ENCODE data around the gene HSPB6.
"Not testable (repeated sequence)": the region's sequence is repeated elsewhere in the genome, so short reads cannot be mapped to it uniquely, and the experiment has no call there.

Gene HSPB6

GRCh38 chr19:35729021-35729420, 27.8 kb downstream of the HSPB6 start:
- no peak for DNase-seq

GRCh38 chr19:35727956-35728706, 28.7 kb downstream of the HSPB6 start:
- no peak for DNase-seq

DNA sequence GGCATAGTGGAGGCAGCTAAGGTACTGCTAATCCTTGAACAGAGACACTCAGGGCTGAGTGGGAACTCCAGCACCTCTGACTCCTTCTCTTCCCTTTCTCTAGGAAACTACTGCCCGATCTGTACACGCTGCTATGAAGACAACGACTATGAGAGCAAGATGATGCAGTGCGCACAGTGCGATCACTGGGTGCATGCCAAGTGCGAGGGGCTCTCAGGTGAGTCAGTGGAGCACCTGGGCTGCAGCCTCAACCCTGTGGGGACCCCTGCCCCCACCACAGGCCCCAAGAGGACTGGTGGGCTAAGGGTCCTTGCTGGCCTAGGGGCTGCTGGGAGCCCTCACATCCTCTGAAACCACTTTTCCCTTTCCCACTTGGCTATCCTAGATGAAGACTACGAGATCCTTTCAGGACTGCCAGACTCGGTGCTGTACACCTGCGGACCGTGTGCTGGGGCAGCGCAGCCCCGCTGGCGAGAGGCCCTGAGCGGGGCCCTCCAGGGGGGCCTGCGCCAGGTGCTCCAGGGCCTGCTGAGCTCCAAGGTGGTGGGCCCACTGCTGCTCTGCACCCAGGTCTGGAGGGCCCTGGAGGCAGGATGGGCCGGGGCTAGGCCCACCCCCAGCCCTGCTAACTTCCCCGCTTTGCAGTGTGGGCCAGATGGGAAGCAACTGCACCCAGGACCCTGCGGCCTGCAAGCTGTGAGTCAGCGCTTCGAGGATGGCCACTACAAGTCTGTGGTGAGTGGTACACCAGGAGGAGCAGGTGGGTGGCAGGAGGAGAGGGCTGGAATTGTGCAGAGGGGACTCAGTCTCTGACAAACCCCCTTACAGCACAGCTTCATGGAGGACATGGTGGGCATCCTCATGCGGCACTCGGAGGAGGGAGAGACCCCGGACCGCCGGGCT, 29.5 kb downstream of the HSPB6 start:
- DNase-seq = no peak

DNA sequence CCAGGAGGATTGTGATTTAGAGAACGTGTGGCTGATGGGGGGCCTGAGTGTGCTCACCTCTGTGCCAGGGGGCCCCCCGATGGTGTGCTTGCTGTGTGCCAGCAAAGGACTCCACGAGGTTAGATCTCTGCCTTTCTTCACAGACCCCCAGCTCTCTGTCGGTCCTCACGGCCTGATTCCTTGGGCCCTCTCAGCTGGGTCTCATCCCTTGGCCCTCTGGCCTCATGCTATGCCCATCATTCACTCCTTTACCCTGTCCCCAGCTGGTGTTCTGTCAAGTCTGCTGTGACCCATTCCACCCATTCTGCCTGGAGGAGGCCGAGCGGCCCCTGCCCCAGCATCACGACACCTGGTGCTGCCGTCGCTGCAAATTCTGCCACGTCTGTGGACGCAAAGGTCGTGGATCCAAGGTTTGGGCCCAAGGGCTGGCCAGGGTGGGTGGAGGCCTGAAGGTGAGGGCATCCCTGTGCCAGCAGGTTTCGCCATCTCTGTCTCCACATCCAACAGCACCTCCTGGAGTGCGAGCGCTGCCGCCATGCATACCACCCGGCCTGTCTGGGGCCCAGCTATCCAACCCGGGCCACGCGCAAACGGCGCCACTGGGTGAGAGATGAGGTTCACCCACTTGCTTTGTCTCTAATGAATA, 31.5 kb downstream of the HSPB6 start:
- no peak for DNase-seq

- no peak for DNase-seq
These were observed 32.3 kb downstream of the HSPB6 start for GRCh38 chr19:35724560-35724959.

- DNase-seq = not testable (repeated sequence)
These were observed 32.7 kb downstream of the HSPB6 start for GRCh38 chr19:35724132-35724531.

DNA sequence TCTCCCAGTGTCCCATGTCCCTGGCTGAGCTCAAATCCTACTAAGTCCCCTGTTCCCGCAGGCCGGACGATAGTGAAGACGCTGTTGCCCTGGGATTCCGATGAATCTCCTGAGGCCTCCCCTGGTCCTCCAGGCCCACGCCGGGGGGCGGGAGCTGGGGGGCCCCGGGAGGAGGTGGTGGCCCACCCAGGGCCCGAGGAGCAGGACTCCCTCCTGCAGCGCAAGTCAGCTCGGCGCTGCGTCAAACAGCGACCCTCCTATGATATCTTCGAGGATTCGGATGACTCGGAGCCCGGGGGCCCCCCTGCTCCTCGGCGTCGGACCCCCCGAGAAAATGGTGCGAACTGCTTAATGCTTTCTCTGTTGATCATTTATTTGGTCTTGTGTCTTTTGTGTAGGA, 33.2 kb downstream of the HSPB6 start:
- DNase-seq = no peak

DNA sequence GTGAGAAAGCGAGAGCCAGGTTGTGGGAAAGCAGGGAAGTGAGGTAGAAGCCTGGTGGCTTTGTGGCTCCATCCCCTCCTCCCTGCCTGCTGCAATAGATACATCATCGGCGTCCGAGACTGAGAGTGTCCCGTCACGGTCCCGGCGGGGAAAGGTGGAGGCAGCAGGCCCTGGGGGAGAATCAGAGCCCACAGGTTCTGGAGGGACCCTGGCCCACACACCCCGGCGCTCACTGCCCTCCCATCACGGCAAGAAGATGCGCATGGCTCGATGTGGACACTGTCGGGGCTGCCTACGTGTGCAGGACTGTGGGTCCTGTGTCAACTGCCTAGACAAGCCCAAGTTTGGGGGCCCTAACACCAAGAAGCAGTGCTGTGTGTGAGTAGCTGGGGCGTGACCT, 33.9 kb downstream of the HSPB6 start:
- no peak for DNase-seq

GRCh38 chr19:35722461-35722860, 34.4 kb downstream of the HSPB6 start:
- no peak for DNase-seq

- DNase-seq = no peak
These were observed 35.5 kb downstream of the HSPB6 start for GRCh38 chr19:35721374-35721773.

- no peak for DNase-seq
These were observed 36.2 kb downstream of the HSPB6 start for GRCh38 chr19:35720648-35721047.

DNA sequence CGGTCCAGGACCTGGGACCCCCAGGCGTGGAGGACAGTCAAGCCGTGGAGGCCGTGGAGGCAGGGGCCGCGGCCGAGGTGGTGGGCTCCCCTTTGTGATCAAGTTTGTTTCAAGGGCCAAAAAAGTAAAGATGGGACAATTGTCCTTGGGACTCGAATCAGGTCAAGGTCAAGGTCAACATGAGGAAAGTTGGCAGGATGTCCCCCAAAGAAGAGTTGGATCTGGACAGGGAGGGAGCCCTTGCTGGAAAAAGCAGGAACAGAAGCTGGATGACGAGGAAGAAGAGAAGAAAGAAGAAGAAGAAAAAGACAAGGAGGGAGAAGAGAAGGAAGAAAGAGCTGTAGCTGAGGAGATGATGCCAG, 36.7 kb downstream of the HSPB6 start:
- DNase-seq = no peak

GRCh38 chr19:35719402-35720162, 37.2 kb downstream of the HSPB6 start:
- DNase-seq = no peak

DNA sequence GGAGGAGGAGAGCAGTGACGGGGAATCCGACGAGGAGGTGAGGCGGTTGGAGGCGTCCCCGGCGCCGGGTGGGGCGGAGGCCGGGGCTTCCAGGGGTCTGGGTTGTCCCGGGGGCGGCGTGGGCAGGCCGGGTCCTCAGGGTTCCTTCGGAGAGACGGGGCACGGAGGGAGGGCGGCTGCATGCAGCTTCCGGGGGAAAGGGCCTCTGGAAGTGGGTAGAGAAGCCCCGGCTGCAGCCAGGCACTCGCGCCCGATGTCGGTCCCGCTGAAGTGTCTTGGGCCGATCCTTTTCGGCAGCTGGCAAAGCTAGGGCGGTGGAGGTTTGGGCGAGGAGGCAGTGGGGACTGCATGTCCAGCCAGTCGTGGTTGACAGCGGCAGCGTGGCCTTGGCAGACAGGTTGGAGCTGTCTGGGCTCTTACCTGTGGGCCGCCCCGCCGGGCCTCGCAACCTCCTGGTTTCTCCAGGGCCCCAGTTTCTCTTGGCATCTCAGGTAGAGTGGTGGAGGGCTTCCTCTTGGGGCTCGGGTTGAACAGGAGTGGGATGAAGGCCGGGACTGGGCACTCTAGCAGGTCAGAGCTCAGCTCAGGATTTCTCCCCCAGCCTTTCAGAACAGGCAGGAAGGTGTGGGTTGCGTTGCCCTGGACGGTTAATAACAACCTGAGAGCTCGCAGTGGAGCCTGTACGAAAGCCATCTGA, 38.3 kb downstream of the HSPB6 start:
- peak; percentile 61 for DNase-seq

DNA sequence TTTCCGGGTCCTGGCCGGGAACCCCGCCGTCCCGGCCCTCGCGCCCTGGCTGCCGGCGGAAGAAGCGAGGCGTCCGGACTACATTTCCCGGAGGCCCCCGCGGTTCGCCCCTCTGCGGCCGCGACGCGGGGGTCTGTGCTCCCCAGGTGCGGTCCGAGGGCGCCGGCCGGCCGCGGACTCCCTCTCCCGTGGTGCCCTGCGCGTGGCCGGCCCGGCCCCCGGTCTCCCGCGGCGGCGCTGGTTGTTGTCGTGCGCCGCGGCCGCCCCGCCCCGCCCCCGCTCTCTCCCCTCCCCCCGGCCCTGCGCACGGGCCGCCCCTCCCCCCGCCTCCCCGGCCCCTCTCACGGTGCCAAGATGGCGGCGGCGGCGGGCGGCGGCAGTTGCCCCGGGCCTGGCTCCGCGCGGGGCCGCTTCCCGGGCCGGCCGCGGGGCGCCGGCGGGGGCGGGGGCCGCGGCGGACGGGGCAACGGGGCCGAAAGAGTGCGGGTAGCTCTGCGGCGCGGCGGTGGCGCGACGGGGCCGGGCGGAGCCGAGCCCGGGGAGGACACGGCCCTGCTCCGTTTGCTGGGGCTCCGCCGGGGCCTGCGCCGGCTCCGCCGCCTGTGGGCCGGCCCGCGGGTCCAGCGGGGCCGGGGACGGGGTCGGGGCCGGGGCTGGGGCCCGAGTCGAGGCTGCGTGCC, 39.0 kb downstream of the HSPB6 start, which contains the start of gene KMT2B:
Gene KMT2B, plus strand, starts transcription at position 339 of the 680 bp plus-strand sequence. Its CDS starts 16 bp downstream, at position 355.
- no peak for DNase-seq

DNA sequence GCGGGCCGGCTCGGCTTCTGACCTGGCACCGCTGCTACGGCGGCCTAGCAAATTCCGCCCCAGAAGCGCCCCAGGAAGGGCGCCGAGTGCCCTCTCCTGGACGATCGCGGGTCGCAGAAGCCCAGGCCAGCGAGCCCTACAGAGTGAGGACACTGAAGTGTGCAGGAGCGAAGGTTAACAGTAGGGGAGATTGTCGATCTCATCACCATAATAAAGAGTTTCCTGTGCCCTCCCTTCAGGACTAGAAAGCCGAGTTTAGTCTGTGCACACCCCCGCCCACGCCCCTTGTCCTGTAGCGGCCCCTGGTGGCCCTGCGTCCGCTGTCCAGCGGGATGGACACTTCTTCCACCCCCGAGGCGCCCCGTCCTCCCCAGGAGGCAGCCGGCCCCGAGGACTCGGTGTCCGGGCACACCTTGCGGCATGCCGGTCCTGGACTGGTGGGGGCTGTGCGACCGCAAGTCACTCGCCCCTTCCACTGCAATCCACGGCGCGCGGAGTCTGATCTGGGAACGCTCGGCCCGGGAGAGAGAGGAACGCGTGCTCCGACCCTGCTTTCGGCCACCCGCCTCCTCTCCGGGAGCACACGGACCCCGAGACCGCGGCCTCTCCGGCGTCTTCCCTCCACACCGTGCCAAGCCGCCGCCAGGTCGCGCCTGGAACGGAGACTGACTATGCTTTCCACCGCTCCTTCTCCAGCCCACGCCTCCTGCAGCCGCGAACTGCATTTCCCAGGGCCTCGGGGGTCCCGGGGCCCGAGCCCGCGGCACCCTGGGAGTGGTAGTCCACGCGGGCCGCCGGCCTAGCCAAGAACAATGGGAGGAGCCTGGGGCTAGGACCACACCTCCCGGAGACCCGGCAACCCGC, 39.8 kb downstream of the HSPB6 start:
- peak; percentile 95 for DNase-seq

- no peak for DNase-seq
These were observed 40.6 kb downstream of the HSPB6 start for GRCh38 chr19:35715981-35716800.

GRCh38 chr19:35715355-35715809, 41.4 kb downstream of the HSPB6 start:
- DNase-seq = no peak

- no peak for DNase-seq
These were observed 42.1 kb downstream of the HSPB6 start for GRCh38 chr19:35714601-35715354.

All from activated CD8-positive, alpha-beta memory T cell treated with anti-CD3 and anti-CD28 coated beads, Interleukin-2, amount 50 U/mL, for 4 hours (primary cell).